H1 (cell line): Measurements from ENCODE around the gene TMEM238. TPM values are rescaled to one million over a fixed set of nuclear protein-coding genes. Genes with fewer than 3 reads are reported as not detected.

Source experiments
- HDAC2 ChIP-seq, 2 experiments: fragments of 300-600 bp in 1 of 2; sonication (generic) in 1 of 2; IDR thresholded peaks; 2 replicates each; pipeline ENCODE4 v1.6.1; 2011 to 2012; ENCODE audit warnings: low read depth in 2 of 2, low read length in 2 of 2, mild to moderate bottlenecking in 2 of 2, moderate library complexity in 2 of 2, borderline replicate concordance in 1 of 2, inconsistent platforms in 1 of 2
- polyA plus RNA-seq, 7 experiments: library from polyadenylated mRNA; depleted of rRNA in 3 of 7; stranded (reverse) in 5 of 7; unstranded in 2 of 7; fragments of >200 nt in 5 of 7; fragments of 200-250 nt in 2 of 7; gene quantifications; 1 replicate in 5 of 7; 2 replicates in 1 of 7; 4 replicates in 1 of 7; pipeline versions ENCODE4 v1.2.1 to v1.2.3, GENCODE V29; 2011 to 2013; ENCODE audit warnings: missing spikeins in 2 of 7, mixed read lengths in 2 of 7
- total RNA-seq: library from RNA; stranded (reverse); fragmentation: NEBNext Ultra II Directional; extraction: Animal tissue kit (Norgen Biotek cat#: 25700); gene quantifications from 2 replicates; pipeline ENCODE4 v1.2.1, GENCODE V29; 2021

The TMEM238 gene
- total and polyA plus RNA-seq, 2 of the 8 experiments (the other 6 are each of a cell fraction or from before 2014, with no cell fraction given): 0.53 to 3.8 TPM

DNA sequence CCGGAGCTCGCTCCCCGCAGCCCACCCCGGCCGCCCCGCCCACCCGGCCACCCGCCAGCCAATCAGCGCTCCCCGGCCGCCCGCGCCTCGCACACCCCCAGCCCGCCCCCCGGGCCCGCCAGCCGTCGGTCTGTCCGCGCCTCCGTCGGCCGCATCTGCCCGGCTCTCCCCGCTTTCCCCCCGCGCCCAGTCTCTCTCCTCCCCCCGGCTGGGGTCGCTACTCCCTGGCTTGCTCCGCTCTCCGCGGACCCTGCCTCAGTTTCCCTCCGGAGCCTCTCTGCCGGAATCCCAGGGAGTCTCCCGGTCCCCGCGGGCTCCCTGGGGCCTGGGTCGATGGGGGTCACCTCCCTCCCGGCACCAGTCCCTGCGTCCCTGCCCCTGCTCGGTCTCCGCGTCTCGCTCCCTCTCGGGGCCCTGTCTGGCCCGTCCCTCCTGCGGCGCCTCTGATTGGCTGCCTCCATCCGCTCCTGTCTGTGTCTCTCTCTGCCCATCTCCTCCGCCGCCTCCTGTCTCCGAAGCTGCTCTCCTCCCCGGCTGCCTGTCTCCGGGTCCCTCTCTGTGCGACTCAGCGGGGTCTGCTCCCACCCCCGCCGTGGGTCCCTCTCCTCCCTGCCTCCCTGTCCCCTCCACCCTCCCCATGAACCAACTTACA lies 14.3 kb downstream of the TMEM238 start (continued):
- TF ChIP-seq HDAC2 (IDR thresholded peaks at IDR 0.05; ENCODE audit: borderline replicate concordance in 1 of 2, low read depth in 2 of 2, low read length in 2 of 2): 0 out of 4 replicates have a peak, but pooled peaks of 1 of the 2 experiments have one; percentile 2
- TF ChIP-seq, all 59 proteins: peak for 6
